Thyroid gland (tissue), 4 donors: ENCODE measurements around the gene TMPRSS5.

Experiments used
- CTCF ChIP-seq, 6 experiments: fragments of 200-600 bp in 3 of 6; fragments of 450-650 bp in 3 of 6; sonication (generic) in 3 of 6; IDR thresholded peaks; one replicate each; pipeline ENCODE4 v1.5.1; 2016 to 2019; ENCODE audit warnings: antibody characterized with exemption in 6 of 6, mild to moderate bottlenecking in 2 of 6, inconsistent platforms in 1 of 6, moderate library complexity in 1 of 6
- POLR2A ChIP-seq, 2 donors: fragments of 450-650 bp; IDR thresholded peaks; one replicate each; pipeline ENCODE4 v1.6.1; 2017; ENCODE audit warnings: antibody characterized with exemption in 2 of 2, mild to moderate bottlenecking in 2 of 2, moderate library complexity in 1 of 2

- TF ChIP-seq CTCF (IDR thresholded peaks at IDR 0.05) (no peak), POLR2A (IDR thresholded peaks at IDR 0.05) (no peak)
These were observed 37.9 kb downstream of the TMPRSS5 start for GRCh38 chr11:113668255-113668654.
